ENCODE data around the gene TBL1X.
"Not testable (repeated sequence)": the region's sequence is repeated elsewhere in the genome, so short reads cannot be mapped to it uniquely, and the experiment has no call there.

Gene TBL1X

DNA sequence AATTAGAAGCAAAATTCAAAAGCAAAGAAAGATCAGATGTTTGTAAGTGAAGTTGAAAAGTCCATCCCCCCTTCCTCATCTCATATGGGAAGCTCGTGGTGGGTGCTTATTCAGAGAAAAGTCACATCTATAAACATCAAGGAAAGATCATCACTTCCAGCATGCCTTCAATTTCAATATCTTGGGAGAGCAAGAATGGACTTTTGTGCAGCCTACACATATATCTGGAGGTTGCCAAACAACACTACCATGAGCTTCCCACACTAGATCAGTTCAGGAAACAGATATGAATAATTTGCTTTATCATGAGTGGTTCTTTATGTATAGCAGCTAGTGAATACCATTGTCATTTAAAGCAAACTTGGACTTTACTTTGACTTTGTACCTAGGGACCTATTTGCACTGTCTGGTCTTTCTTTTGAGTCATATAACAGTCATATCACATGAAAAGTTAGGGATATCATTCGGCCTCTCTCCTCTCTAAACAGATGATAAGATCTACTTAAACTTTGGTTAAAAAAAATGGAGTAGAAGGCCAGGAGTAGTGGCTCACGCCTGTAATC lies 5.6 kb upstream of the TBL1X start:
- no peak for DNase-seq (ENCODE audit: low spot score)

DNA sequence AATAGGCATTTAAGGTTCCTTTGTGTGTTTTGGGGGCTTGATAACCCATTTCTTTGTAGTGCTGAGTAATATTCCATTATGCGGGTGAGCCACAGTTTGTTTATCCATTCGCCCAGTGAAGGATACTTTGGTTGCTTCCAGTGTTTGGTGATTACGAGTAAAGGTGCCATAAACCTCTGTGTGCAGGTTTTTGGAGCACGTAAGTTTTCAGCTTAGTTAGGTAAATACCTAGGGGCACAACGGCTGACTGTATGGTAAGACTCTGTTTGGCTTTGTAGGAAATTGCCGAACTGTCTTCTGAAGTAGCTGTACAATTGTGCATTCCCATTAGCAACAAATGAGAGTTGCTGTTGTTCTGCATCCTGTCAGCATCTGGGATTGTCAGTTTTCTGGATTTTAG lies 3.8 kb upstream of the TBL1X start:
- DNase-seq (ENCODE audit: low spot score): no peak

DNA sequence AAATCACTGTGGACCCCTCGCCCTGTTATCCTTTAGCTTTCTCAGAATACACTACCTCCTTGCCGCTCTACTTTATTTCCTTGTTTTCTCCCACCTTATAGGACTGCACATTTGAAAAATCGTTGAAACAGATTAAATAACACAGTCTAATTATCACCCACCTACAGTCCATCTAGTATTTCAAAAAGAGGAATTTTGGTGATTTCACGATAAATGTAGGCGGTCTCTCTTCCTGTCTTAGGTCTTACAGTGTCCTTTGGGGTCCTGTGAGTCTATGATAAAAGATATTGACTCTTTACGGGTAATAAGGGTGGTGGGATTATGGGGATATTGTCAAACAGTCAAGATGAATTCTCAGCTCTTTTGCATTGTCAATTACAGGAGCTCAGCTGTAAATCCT lies 2.4 kb upstream of the TBL1X start:
- no peak for DNase-seq (ENCODE audit: low spot score)

DNA sequence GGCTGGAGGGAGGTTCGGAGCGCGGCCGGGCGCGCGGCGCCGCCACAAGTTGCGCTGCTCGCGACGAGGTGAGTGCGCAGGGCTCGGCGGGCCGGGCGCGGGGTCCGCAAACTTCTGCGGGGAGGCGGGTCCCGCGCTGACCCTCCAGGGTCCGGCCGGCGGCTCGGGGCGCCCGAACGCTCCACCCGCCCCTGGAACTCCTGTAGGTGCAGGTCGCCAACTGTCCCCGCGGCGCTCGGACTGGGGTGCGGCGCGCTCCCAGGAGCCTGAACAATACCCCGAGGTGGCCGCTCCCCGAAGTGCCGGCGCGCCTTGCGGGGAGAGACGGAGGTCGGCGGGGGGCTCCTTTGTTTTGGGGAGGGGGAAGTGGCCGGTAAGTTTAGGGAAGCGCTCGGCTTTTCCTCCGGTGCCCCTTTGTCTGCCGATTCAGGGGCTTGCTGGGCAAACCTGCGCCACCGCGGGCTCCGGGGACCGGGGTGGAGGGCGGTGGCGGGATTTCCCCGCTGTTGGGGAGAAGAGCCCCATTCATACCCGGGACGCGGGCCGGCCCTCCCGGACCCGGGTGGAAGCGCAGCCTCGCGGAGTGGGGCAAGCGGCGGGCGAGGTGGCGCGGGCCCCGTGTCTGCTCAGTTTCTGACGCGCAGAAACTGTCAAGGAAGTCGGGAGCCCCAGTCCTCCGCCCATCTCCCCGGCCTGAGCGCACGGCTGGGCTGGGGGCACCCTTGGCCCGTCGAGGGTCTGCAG lies 694 bp downstream of the TBL1X start:
- no peak for DNase-seq (ENCODE audit: low spot score)

DNA sequence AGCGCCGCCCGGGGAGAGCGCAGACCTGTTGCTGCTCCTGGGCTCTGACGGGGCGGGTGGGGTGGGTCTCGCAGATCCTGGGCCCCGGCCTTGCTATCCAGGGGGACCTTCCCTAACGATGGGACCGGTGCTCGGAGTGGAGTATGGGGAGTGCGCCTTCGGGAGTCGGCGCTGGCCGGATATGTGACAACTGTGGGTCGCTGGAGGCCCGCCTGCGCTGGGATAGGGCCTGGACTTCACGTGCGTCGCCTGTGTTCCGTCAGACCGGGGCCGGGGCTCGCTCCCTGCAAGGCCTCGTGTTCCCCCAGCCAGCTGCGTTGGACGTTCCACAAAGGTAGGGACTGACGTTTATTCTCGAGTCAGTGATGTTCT lies 1.3 kb downstream of the TBL1X start:
- peak; percentile 33 for DNase-seq (ENCODE audit: low spot score)

DNA sequence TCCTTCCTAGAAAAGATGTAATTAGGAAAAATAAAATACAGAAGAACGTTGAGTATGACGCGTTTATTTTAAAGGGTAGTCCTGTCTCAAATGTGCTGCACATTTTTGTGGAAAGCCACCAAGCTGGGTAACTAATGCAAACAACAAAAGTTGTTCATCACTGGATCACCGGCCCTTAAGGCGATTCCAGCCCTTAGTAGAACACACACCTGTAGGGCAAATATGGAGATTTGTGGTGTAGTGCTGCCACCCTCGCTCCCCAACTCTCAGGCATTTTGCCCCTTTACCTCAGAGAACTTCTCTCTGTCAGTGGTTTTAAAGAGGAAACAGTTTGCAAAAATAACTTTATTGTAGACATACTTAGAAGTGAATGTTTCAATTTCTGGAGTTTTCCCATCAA lies 1.9 kb downstream of the TBL1X start:
- DNase-seq (ENCODE audit: low spot score): no peak

DNA sequence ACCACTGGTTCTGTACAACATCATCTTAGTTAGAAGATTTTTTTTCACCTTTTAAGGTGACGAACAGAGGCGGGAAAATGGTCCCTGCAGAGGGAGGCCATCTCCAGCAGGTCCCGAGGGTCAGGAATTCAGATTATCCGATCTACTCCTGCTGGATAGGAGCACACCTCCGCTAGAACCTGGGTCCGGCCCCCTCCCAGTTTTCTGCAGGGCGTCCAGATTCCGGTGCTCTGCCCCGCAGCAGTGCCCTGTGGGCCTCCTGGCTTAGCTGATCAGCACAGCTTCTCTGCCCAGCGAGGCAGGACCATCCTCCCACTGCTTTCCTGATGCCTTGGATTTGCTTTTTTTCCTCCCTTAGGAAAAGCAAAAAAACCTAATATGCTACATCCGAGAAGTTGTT lies 2.3 kb downstream of the TBL1X start:
- DNase-seq (ENCODE audit: low spot score): no peak

DNA sequence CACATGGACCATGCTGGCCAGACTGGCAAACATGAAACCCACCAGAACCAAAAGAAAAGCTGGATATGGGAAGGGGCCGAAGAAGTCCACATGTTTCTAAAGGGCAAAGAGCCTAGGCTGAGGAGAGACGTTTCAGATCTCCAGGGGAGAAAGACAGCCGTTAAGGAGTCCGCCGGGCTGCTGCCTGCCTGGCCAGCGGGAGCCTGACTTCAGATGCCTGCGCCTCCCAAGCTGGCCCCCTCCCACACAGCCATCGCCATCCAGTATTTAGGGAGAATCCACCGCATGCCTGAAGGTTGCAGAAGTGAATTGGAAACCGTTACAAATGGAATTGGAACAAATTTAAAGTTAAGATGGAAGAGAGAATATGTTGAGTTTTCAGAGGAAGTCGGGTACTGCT lies 2.9 kb downstream of the TBL1X start:
- DNase-seq (ENCODE audit: low spot score): peak; percentile 26

DNA sequence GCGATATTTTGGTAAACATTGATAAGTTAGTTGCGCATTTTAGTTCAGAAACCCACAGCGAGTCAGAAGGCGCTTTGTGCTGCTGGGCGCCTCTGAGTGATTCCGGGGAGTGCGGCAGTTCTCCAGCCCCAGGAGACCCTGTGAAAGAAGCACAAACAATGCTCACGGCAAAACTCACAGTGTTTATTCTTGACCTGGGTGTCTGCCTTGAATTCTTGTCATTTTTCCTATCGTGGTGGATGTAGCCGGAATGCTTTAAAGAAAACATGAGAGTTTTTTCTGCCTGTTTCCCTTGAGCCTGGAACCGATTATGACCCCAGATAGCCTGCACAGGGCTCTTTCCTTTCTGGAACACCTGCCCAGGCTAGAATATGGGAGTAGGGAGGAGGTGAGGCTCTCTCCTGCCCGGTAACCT lies 6.7 kb downstream of the TBL1X start:
- DNase-seq (ENCODE audit: low spot score): peak; percentile 19

DNA sequence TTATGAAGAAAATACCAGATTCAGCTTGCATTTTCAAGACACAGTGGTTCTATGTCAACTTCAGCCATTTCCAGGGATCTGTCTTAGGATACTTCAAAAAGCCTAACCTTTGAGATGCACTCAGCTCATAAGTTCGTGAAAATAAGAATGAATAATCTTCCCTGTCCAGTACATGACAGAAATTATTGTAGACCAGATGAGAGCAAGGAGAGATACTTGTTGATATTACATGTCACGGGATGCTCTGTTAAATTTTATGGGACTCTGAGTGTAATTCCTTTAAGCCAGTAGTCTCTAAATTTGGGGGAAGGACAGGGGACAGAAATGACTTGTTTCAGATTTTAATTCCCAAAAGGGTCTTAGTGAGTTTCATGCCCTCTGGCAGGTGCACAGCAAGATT lies 8.8 kb downstream of the TBL1X start:
- no peak for DNase-seq (ENCODE audit: low spot score)

DNA sequence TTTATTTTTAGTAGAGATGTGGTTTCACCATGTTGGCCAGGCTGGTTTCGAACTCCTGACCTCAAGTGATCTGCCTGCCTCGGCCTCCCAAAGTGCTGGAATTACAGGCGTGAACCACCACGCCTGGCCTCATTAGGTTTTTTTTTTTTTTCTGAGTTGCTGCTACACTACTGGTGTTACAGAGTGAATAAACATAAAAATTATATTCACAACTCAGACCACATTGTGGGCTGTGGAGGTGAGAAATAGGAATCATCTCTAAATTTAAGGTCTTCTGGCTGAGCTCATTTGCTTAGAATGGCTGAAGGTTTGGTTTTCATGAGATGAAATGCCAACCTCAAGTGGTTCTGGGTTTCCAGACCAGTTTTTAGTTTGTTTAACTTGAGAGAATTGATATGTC lies 10.6 kb downstream of the TBL1X start:
- not testable (repeated sequence) for DNase-seq (ENCODE audit: low spot score)

DNA sequence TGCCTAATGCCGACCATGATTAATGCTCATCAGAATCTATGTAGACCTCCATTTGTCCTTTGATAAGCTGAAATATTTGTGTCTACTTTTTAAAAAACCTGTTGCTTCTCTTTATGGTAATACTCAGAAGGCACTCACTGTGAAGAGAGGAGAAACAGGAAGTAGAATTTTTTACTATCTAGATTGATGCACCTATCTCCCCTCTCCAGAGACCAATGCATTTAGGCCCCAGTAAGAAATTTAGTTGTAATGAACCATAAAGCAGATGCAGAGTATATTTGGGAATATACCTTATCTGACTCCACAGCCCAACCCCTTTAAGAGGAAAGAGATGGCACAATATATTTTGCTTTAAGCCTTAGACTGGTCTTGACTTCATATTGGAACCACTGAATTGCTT lies 11.1 kb downstream of the TBL1X start:
- no peak for DNase-seq (ENCODE audit: low spot score)

DNA sequence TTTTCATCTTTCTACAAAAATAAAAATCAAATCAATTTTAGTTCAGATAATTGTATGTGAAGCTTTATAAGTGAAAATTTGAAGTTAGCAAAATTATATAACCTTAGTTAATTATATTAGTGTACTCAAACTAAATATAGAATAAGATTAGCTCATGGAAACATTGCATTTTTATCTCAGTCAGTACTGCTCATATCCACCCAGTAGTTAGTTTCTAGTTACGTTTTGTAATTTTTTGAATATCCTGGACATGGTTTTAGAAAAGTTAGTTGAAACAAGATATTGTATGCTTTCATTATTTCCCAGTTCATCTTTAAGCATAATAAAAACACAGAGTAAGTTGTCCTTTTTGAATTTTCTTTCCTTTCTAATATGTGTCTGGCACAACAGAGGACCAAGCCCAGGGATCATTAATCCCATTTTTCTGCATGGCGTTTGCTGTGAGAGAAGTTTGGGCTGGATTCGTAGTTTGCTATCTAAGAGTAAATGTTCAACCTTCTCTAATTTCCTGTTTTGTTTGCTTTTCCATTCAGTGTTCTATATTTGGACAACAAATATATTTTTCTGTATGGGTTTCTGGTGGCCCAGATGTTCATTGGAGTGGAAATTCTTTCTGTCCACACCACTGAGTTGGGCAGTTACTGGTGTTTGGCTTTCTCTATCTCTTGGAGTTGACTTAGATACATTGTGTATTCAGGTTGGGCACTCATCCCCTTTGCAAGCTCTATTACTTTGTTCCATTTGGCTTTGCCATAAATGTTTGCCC lies 12.1 kb downstream of the TBL1X start:
- no peak for DNase-seq (ENCODE audit: low spot score)

DNA sequence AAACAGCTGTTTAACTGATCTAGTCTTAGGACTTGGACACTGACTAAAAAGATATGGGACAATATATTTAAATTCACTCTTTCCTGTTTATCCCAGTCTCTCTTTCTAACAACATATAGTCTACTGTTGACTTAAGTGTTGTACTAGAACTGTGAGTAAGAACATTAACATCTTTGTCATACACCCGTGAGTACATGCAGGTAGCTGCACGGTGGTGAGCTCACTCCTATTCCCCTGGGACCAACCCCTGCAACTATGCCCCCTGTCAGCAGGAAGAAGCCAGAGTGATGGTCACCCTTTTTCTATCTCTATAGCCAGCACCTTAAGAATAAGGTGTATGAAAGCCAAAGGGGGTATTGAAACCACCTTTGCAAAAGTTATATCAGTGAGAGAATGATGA lies 17.6 kb downstream of the TBL1X start:
- no peak for DNase-seq (ENCODE audit: low spot score)

DNA sequence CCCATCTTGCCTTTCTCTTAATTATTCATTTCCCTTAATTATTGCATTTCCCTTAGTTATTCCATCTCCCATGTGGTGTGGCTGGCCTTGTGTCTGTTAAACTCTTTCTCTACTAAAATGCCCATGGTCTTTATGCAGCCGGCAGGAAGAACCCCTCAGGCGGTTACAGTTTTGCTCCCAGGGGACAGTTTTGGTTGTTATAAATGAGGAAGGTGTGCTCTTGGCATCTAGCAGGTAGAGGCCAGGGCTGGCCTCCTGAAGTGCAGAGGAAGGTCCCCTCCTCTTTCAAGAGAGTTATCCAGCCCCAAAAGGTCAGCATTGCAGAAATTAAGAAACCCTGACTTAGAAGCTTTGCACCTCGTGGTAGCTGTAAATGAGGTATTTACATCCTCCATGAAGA lies 18.0 kb downstream of the TBL1X start:
- DNase-seq (ENCODE audit: low spot score): no peak

DNA sequence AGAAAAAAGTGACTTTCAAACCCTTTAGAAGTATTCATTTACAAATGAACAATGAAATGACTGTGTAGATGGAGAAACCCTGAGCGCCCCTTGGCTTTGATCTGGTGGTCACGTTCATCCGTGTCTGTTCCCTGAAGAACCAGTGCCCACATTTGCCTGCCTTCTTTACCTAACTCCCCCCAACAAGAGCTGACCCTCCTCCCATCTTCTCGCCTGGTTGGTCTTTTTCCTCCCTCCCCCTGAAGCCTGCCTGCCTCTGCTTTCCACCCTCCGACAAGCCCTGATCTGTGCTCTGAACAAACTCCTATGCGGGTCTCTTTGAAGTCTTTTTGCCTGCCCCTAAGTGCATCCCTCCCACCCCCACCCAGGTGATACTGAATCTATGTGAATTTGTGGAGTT lies 18.5 kb downstream of the TBL1X start:
- no peak for DNase-seq (ENCODE audit: low spot score)

DNA sequence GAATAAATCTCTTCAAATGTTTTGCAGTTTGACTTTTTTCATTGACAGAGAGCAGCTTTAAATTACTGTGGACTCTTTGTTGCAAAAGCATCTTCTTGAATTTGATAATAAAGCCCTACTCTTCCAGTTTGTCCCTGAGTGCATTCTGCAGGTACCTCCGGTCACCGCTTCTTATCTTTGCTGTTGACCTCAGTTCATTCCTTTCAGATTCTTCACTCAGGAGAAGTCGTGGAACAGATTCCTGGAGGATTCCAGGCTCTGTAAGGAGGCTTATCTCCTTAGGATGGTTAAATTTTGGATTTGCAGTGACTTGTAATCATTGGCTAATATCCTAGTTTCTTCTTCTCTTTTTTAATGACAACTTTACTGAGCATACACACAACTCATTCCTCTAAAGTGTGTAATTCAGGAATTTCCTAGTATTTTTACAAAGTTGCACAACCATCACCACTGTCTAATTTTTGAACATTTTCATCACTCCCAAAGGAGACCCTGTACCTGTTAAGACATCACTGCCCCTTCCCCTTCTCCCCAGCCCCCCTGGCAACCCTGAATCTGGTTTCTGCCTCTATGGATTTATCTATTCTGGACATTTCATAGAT lies 22.0 kb downstream of the TBL1X start:
- no peak for DNase-seq (ENCODE audit: low spot score)

DNA sequence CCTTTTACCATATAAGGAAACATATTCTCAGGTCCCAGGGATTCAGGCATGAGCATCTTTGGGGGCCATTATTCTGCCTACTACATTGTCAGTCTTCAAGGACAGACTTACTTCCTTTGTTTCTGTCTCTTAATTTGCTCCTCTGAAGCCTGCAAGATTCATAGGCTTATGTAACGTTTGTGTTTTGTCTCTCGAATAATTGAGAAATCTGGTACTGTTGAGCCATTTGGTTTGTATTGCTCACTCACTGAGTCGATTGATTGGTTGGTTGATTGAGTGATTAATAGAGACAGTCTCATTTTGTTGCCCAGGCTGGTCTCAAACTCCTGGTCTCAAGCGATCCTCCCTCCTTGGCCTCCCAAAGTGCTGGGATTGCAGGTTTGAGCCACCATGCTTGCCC lies 23.7 kb downstream of the TBL1X start:
- no peak for DNase-seq (ENCODE audit: low spot score)

DNA sequence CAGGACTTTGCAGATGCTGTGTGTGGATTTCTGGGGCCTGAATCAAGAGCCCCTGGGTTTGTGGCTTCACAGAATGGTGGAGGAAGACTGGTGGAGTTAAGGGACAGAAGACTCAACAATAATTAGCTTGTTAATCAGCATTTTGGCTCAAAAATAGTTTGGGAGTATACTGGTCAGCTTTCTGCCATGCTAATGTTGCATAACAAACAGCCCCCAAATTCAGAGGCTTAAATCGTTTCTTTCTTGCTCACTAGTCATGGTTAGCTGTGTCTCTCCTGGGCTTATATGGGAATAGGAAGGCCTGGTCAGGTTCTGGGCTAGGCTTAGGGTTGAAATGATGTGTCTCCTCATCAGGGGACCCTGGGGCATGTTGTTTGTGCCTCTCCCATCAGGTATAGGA lies 24.4 kb downstream of the TBL1X start:
- no peak for DNase-seq (ENCODE audit: low spot score)

DNA sequence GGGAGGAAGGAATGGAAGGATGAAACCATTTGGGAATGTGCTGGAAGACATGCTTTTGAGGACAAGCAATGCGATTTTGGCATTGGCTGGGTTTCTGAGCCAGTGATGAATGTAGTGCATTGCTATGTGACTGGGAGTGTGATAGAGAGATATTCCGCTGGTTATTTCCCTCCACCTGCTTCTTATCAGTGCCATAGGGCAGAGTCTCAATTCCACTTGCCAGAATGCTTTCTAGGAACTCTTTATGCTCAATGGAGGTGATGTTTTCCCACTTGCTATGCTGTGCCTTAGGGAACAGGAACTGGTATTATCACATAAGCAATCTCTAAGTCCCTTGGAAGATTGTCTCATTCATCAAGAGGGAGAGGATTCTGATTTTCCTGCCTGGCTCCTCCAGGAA lies 28.0 kb downstream of the TBL1X start:
- no peak for DNase-seq (ENCODE audit: low spot score)

DNA sequence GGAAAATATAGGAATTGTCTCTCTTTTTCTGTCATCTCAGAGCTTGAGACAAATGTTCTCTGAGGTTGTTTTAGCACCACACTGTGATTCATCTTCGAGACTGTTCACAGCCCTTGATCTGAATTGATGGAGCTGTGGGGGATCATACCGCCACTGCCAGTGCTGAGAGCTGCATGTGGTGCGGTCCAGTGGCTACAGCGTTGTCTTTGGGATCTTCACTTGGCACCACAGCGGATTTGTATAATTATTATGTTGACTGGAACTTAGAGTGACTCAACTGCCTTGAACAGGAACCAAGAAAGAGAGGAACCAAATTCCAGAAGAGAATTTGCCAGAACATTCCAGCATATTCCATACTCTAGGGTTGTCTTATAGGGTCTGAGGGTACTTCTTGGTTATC lies 29.1 kb downstream of the TBL1X start:
- no peak for DNase-seq (ENCODE audit: low spot score)

DNA sequence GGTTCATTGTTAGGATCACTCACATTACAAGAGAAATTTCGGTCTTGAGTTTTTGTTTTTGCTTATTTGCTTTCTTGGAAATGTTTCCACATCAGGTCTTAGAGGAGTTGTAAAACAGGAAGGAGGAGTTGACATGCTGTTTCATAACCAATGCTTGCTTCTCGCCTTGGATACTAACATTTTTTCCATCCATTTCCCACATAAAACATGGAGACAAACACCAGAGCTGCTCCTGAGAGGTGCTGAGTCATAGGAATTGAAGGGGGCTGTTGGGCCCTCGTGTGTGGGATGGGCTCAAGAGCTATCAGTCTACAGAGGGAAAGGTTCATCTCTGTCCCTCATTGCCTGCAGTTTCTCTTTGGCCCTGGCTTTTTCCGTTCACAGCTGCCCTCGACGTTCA lies 29.9 kb downstream of the TBL1X start:
- DNase-seq (ENCODE audit: low spot score): no peak

DNA sequence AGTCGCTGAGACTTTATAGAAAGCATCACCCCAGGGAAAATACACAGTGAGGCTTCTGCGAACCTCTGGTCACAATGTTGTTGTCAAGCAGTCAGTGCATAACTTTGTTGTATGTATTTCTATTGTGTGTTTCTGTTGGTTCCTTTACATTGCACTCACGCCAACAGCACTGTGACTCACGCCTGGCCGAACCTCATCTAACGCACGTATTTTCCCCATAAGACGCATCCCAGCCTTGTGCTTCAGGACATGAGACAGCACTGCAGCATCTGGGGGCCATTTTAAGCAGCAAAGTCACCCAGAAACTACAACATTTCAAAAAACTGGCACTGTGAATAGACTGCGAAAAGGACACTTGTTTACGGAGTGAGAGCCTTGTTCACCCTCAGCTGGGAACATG lies 30.6 kb downstream of the TBL1X start:
- no peak for DNase-seq (ENCODE audit: low spot score)

Measured in hepatic stellate cell (primary cell).